Measurements from ENCODE around the gene EEF2.

EEF2 gene

DNA sequence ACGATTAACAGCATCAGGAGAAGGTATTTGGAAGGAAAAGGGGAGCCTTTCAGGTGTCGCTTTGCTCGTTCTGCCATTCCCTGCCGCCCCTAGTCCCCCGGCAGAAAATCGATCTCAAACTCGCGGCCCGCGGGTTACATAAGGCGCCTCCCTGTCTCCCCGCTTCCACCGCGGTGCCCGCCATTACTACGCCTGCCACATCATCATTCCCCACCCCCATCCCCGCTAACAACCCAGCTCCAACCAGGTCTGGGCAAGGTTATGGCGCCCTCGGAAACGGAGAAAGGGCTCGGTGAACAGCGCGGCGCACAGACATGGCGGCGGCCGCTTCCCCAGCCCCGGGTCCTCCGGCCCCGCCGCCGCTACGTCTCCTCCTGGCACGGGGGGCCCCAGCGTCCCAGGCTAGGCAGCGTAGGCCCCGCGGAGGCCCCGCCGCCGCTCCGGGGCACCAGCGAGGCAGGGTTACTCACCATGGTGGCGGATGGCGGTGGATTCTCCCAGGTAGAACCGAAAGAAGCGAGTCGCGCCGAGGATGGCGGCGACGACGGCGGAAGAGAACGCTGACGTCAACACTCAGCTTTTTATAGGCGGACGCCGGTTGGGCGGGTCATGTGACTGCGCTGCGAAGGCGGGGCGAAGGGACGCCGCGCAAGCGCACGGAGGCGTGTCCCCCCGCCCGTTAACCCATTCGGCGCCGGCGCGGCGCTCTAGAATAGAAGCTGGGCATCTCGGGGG, at the start of gene EEF2:
Gene EEF2 (minus strand): TSS at position 556 of the 735 bp plus-strand sequence. CDS start 83 bp downstream, at position 473.
- no peak for FAIRE-seq

GRCh38 chr19:4034048-4035017, 49.1 kb upstream of the EEF2 start:
- FAIRE-seq: no peak

- FAIRE-seq: no peak
Observed at GRCh38 chr19:4033028-4033956, 48.0 kb upstream of the EEF2 start.

DNA sequence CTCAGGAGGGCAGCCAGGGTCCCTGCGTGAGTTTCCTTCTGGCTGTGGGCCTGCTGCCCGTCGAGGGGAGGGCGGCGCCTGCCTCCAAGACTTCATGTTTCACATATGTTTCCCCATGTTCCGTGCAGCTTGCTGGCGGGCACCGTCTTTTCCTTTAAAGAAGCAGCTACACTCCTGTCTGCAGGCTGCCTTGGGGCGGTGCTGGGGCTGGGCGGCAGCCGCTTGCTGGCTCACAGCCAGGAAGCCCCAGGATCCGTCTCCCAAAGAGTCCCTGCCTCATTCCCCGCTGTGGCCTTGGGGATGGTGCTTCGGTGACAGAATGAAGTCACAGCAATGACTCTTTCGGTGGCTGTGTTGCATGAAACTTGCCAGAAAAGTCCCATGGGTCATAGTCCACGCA, 47.2 kb upstream of the EEF2 start:
- FAIRE-seq: no peak

DNA sequence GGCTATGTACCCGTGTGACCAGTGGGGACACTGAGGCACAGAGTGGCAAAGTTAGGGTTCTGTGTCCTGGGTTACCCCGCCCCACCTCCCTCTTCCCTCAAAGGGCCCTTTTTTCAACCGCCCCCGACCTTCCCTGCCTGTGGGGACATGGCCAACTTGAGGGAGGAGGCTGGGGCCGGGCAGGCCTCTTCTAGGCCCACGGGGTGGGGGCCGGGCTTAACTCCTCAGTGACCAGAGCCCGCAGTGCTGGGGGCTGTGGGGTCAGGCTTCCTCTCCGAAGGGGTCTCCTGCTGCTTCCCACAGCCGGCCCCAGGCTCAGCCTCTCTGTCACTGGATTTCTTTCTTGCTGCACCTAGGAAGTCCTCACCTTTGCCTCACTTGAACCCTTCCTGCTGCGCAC, 46.2 kb upstream of the EEF2 start:
- no peak for FAIRE-seq

DNA sequence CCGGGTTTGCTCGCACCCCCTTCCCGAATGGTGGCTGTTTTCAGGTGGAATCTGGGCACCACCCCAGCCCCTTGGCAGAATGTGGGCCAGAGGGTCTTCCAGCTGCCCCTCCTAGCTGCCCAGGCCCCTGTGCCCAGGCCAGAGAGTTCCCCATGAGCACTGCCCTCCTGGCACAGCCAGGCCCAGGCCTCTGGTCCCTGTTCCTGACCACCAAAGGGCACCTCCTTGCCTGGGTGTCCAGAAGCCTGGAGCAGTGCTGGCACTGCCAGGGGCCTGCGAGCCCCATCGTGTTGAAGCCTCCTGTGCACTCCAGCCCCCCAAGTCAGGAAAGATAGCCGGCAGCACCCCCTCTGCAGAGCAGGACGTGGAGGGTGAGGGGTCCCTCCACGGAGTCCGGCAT, 45.7 kb upstream of the EEF2 start:
- no peak for FAIRE-seq

DNA sequence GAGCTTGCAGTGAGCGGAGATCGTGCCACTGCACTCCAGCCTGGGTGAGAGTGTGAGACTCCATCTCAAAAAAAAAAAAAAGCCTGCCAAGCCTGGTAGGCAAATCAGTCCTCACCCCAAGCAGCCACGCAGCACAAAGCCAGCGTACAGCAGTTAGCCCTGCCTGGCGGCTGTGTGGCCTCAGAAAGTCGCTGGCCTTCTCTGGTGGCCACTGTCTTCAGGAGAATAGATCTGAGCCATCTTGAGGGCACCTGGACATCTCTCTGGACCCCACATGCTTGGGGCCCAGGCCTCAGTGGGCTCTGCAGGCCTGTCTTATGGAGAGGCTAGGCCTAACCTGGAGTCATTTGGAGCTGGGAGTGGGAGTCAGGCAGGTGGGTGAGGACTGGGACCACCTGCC, 45.3 kb upstream of the EEF2 start:
- no peak for FAIRE-seq

DNA sequence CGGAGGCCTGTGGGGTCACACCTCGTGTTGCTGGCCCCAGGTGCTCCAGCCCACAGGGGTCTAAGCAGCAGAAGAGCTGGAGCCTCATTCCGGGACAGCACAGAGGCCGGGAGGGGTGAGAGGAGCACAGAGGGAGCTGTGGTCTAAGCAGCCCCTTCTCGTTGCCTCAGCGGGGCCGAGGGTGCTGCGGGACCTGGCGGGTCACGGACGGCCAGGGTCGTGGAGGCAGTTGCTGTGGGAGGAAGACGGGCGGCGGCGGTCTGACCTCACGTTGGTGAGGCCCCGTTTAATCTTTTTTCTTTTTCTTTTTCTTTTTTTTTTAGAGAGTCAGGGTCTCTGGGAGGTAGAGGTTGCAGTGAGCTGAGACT, 44.0 kb upstream of the EEF2 start:
- FAIRE-seq: no peak

DNA sequence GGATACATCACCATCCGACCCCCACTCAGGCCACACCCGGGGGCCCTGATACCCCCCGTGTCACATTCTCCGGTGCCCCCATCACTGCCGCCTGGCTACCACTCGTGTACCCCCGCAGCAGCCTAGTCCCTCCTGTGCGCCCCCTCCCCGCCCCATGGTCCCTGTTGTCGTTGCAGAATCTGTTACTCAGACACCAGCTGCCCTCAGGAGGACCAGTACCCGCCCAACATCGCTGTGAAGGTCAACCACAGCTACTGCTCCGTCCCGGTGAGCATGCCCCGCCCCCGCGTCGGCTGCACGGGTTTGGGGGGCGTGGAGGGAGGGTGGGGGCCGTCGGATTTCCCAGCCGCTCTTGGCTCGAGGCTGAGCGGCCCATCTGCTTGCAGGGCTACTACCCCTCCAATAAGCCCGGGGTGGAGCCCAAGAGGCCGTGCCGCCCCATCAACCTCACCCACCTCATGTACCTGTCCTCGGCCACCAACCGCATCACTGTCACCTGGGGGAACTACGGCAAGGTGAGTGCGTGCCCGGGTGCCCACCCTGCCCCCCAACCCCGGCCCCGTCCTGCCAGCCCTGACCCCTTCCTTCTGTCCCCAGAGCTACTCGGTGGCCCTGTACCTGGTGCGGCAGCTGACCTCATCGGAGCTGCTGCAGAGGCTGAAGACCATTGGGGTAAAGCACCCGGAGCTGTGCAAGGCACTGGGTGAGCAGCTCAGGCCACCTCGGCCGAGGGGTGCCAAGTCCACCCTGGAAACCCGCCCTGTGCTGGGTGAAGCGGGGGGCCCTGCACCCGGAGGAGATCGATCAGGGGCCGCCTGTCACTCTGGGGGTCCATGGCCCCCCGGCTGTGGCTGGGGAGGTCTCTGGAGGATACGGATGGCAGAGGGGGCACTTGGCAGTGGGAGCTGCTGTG, 43.3 kb upstream of the EEF2 start:
- no peak for FAIRE-seq

DNA sequence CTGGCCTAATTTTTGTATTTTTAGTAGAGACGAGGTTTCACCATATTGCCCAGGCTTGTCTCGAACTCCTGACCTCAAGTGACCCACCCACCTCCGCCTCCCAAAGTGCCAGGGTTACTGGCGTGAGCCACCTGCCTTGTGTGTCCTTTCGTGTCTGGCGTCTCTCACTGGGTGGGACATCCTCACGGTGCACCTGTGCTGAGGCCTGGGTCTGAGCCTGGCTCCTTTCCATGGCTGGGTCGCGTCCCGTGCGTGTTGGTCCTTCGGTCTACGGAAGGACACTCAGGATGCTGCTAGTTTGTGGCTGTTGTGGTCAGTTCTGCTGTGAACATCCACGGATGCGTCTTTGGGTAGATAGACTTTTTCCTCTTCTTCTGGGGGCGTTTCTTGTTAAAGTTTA, 41.9 kb upstream of the EEF2 start:
- no peak for FAIRE-seq

DNA sequence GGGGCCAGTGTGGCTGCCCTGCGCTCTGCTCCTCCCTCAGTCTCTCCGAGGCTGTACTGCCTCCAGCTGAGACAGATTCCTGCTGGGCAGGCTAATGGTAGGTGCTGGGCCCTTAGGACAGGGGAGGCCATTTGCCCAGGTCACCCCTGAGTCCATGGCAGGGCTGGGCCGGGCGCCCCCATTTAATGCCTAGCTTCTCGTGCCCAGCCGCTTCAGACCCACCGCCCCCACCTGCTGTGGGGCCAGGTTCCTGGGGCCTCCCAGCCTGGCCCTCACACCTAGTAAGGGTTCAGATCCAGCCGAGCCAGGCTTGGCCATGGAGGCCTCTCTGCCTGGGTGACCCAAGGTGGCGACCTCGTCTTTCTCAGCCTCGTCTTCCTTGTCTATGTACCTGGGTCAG, 40.1 kb upstream of the EEF2 start:
- no peak for FAIRE-seq

- FAIRE-seq: no peak
Observed at GRCh38 chr19:4023600-4024398, 38.5 kb upstream of the EEF2 start.

DNA sequence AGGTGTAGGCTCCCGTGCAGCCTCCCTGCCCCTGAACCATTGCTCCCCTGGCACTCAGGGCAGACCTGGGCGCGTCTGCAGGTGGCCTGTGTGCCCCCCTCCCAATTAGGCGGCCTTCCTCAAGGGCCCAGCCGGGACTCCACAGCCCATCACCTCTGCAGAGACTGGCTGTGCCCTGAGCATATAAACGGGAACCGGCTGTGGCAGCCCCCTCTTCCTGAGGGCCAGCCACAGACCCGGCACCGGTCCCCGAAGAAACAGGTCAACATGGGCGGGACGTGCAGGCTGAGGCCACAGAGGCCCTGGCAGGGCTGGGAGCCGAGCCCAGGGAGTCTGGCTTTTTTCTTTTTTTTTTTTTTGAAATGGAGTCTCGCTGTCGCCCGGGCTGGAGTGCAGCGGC, 34.3 kb upstream of the EEF2 start:
- no peak for FAIRE-seq

DNA sequence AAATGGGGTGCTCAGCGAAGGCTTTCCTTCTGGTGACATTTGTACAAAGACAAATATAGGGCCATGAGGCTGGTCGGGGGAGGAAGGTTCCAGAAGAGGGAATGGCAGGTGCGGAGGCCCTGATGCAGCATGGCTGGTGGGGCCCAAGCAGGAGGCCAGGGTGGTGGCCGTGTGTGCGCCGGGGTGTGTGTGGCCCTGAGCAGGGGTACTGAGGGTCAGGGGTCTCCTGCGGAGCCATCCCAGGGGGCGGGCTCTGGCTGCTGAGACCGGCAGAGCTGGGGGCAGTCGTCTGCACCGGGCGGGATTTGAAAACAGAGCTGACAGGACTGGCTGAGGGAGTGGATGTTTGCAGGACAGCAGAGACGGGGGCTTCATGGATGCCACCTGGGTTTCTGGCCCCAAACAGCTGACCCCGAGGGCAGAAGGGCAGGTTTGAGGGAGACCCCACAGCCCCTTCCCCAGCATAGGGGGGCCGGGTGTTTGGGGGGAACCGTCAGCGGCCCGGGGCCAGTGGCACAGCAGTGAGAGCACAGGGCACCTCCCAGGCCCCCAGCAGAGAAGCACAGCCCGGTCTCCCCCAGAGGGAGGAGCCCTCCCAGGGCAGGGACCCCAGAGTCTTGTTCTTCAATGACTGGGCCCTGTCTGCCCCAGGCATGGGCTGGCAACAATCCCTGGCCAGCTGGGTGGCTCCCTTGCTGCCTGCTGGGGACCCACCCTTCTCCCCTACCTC, 33.7 kb upstream of the EEF2 start:
- FAIRE-seq: no peak

GRCh38 chr19:4018140-4018613, 32.9 kb upstream of the EEF2 start:
- FAIRE-seq: no peak

- no peak for FAIRE-seq
Observed at GRCh38 chr19:4016903-4017638, 31.8 kb upstream of the EEF2 start.

DNA sequence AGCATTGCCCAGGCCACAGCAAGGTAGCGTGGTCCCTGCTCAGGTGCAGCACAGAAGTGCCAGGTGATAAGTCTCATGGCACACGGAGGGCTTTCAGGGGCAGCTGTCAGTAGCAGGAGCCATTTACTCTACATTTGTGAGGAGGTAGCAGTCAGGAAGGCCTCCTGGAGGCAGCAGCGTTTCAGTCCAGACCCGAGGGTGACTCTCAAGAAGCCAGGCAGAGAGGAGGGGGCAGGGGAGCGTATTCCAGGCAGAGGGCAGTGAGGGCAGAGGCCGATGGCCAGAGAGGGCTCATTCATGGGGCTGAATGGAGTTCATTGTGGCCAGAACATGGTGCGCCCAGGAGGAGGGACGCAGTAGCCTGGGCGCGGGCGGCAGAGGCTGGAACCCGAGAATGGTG, 31.2 kb upstream of the EEF2 start:
- FAIRE-seq: no peak

GRCh38 chr19:4015705-4016402, 30.6 kb upstream of the EEF2 start:
- FAIRE-seq: no peak
